ENCODE measurements around the gene DYNC2H1.

DYNC2H1 gene

GRCh38 chr11:103484545-103484944, 375.3 kb downstream of the DYNC2H1 start:
- Histone ChIP-seq H3K27me3 (ENCODE audit: low read depth) (no peaks in the 10 kb centered on the region), H3K4me1 (no peaks in the 10 kb centered on the region), H3K4me3 (no peak overlapping the region), H3K9me3 (0 out of 2 replicates have a peak, but pooled peaks cover 2% of the 10 kb centered on the region), H3K36me3 (replicated peaks) (no peaks in the 10 kb centered on the region)
- in situ Hi-C loops (cut with MboI; ENCODE audit: low sequenced_read_pairs) = no loop called here
- DNase-seq (ENCODE audit: low spot score in 2 of 2) = no peak

DNA sequence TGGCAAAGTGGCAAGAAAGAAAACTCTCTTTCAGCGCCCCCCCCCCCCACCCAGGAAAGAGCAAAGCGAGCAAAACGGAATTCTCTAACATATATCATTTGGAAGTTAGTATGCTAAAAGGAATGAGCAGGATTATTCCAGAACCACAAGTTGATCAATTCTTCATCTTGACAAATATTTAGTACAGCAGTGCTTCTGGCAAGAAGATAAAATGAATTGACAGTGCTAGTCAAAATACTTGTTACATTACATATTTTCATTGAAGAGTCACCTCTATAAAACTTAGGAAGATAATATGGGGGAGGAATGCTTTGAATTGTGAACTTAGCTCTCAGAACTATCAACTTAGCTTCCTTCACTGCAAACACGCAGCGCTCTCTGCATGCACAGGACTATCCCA, 377.4 kb downstream of the DYNC2H1 start:
- peaks cover 15% of the 10 kb centered on the region; the same call in 1 of the 2 replicates for H3K9me3 ChIP-seq
- in situ Hi-C loops (cut with MboI; ENCODE audit: low sequenced_read_pairs) = no loop called here
- no peak overlapping the region for H3K4me3 ChIP-seq
- peaks cover 4% of the 10 kb centered on the region for H3K4me1 ChIP-seq
- H3K36me3 ChIP-seq (replicated peaks) = no peaks in the 10 kb centered on the region
- DNase-seq (ENCODE audit: low spot score in 2 of 2) = no peak
- no peaks in the 10 kb centered on the region for H3K27me3 ChIP-seq (ENCODE audit: low read depth)

GRCh38 chr11:103487113-103487512, 377.9 kb downstream of the DYNC2H1 start:
- no peaks in the 10 kb centered on the region for H3K36me3 ChIP-seq (replicated peaks)
- in situ Hi-C loops (cut with MboI; ENCODE audit: low sequenced_read_pairs) = no loop called here

DNA sequence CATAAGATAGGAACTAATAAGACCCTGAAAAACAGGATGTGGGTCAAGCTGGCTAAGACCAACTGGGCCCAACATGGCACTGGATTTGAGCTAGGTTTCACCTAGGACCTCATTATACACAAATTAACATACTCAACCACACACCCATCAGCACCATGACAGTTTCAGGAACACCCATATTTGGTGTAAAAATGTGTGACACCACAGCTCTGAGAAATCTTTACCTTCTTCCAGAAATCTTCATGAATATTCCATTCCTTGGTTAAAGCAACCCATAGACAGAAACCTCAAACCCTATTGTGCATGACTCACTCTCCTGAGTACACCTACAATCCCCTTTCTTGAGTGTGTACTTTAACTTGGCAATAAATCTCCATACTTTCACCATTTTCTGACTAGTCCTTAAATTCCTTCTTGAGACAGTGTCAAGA, 378.8 kb downstream of the DYNC2H1 start:
- peaks cover 15% of the 10 kb centered on the region for H3K4me1 ChIP-seq
- DNase-seq (ENCODE audit: low spot score in 2 of 2) = no peak
- in situ Hi-C loops (cut with MboI; ENCODE audit: low sequenced_read_pairs) = no loop called here
- peaks cover 15% of the 10 kb centered on the region; the same call in 1 of the 2 replicates for H3K9me3 ChIP-seq
- H3K4me3 ChIP-seq = no peak overlapping the region
- H3K36me3 ChIP-seq (replicated peaks) = no peaks in the 10 kb centered on the region
- no peaks in the 10 kb centered on the region for H3K27me3 ChIP-seq (ENCODE audit: low read depth)

More at GRCh38 chr11:103487113-103487512, 377.9 kb downstream of the DYNC2H1 start:
- Histone ChIP-seq H3K9me3 (peaks cover 15% of the 10 kb centered on the region; the same call in 1 of the 2 replicates), H3K4me1 (peaks cover 6% of the 10 kb centered on the region), H3K27me3 (ENCODE audit: low read depth) (no peaks in the 10 kb centered on the region), H3K4me3 (no peak overlapping the region)
- DNase-seq (ENCODE audit: low spot score in 2 of 2) = no peak

DNA sequence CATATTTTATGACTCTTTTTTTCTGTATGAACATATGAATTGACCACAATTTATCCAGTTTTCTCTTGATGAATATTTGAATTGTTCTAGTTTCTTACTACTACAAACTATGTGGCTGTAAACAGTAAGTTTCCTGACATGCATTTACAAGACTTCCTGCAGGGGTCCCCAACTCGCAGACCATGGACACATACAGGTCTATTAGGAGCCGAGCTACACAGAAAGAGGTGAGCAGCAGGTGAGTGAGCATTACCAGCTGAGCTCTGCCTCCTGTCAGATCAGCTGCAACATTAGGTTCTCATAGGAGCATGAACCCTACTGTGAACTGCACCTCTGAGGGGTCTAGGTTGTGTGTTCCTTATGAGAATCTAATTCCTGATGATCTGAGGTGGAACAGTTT, 379.4 kb downstream of the DYNC2H1 start:
- in situ Hi-C loops (cut with MboI; ENCODE audit: low sequenced_read_pairs) = no loop called here
- H3K4me1 ChIP-seq = peaks cover 15% of the 10 kb centered on the region
- no peaks in the 10 kb centered on the region for H3K36me3 ChIP-seq (replicated peaks)
- H3K4me3 ChIP-seq = no peak overlapping the region
- no peaks in the 10 kb centered on the region for H3K27me3 ChIP-seq (ENCODE audit: low read depth)
- no peak for DNase-seq (ENCODE audit: low spot score in 2 of 2)
- peaks cover 15% of the 10 kb centered on the region; the same call in 1 of the 2 replicates for H3K9me3 ChIP-seq

- Histone ChIP-seq H3K36me3 (replicated peaks) (no peaks in the 10 kb centered on the region), H3K9me3 (peaks cover 15% of the 10 kb centered on the region; the same call in 1 of the 2 replicates), H3K4me3 (no peak overlapping the region), H3K27me3 (ENCODE audit: low read depth) (no peaks in the 10 kb centered on the region), H3K4me1 (peaks cover 15% of the 10 kb centered on the region)
- DNase-seq (ENCODE audit: low spot score in 2 of 2) = peak; percentile 74 to 95
- in situ Hi-C loops (cut with MboI; ENCODE audit: low sequenced_read_pairs) = no loop called here
Measured at GRCh38 chr11:103491777-103492176, 382.6 kb downstream of the DYNC2H1 start.

DNA sequence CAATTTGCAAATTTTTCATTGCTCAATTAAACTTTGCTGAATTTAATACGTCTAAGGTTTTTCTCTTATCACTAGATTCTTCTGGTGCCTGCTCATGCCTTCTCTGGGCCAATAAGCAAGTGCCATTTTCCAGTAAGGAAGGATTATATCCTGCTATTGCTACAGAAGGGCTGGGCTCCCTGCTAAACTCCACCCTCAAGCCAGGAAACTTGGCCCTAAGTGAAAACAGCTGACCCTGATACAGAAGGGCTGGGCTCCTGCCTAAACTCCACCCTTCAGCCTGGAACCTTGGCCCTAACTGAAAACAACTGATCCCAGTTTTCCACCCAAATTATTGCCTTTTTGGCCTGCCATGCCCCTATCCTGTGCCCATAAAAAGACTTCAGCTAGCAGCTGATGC, 385.3 kb downstream of the DYNC2H1 start:
- Histone ChIP-seq H3K36me3 (replicated peaks) (no peaks in the 10 kb centered on the region), H3K4me3 (no peak overlapping the region), H3K9me3 (peaks cover 13% of the 10 kb centered on the region; the same call in 1 of the 2 replicates), H3K4me1 (peaks cover 19% of the 10 kb centered on the region), H3K27me3 (ENCODE audit: low read depth) (no peaks in the 10 kb centered on the region)
- in situ Hi-C loops (cut with MboI; ENCODE audit: low sequenced_read_pairs) = no loop called here
- no peak for DNase-seq (ENCODE audit: low spot score in 2 of 2)

DNA sequence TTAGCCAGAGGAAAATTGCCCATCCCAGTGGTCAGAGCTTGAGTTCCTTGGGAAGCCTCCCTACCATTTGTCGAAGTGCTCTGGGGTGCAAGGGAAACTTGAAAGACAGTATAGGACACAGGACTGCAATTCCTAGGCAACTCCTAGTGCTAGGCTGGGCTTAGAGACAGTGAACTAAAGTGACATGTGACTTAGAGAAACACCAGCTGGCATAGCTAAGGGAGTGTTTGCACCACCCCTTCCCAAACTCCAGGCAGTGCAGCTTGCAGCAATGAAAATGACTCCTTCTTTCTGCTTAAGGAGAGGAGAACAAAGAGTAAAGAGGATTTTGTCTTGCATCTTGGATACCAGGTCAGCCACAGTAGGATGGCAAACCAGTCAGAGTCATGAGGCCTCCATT, 388.0 kb downstream of the DYNC2H1 start:
- Histone ChIP-seq H3K36me3 (replicated peaks) (no peaks in the 10 kb centered on the region), H3K4me1 (peaks cover 11% of the 10 kb centered on the region), H3K27me3 (ENCODE audit: low read depth) (no peaks in the 10 kb centered on the region), H3K9me3 (no peaks in the 10 kb centered on the region; the same call in 1 of the 2 replicates), H3K4me3 (no peak overlapping the region)
- in situ Hi-C loops (cut with MboI; ENCODE audit: low sequenced_read_pairs) = no loop called here
- no peak for DNase-seq (ENCODE audit: low spot score in 2 of 2)

DNA sequence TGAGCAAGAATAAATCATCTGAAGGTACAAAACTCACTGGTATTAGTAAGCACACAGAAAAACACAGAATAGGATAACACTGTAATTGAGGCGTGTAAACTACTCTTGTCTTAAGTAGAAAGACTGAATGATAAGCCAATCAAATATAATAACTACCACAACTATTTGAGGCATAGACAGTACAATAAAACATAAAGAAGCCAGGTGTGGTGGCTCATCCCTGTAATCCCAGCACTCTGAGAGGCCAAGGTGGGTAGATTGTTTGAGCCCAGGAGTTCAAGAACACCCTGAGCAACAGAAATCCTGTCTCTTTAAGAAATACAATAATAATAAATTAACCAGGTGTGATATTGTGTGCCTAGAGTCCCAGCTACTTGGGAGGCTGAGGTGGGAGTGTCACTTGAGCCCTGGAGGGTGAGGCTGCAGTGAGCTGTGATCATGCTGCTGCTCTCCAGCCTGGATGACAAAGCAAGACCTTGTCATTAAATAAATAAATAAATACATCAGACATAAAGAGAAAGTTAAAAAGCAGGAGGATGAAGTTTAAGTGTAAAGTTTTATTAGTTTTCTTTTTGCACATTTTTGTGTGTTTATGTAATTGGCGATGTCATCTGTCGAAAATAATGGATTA, 390.6 kb downstream of the DYNC2H1 start:
- DNase-seq (ENCODE audit: low spot score in 2 of 2) = no peak
- H3K4me1 ChIP-seq = peaks cover 4% of the 10 kb centered on the region; the same call in 1 of the 2 replicates
- H3K36me3 ChIP-seq (replicated peaks) = no peaks in the 10 kb centered on the region
- H3K27me3 ChIP-seq (ENCODE audit: low read depth) = no peaks in the 10 kb centered on the region
- H3K4me3 ChIP-seq = no peak overlapping the region
- H3K9me3 ChIP-seq = no peaks in the 10 kb centered on the region
- in situ Hi-C loops (cut with MboI; ENCODE audit: low sequenced_read_pairs) = no loop called here

DNA sequence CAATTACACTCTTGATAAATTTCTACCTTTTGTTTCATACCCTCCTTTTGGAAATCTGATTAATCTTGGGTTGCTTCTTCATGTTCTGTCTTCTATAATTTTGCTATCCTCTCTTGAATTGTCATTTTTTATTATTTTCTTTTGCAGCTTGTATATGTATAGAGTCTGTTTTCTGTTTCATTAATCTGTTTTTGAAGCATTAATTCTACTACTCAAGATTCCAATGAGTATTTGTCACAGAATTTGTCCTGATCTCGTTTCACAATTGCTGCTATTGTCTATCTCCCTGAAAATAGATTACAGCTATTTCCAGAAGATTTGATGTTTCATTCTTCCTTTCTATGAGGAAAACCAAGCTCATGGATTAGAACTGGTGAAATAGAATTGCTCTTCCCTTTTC, 406.1 kb downstream of the DYNC2H1 start:
- in situ Hi-C loops (cut with MboI; ENCODE audit: low sequenced_read_pairs) = no loop called here
- H3K4me1 ChIP-seq = no peaks in the 10 kb centered on the region
- no peaks in the 10 kb centered on the region for H3K9me3 ChIP-seq
- H3K27me3 ChIP-seq (ENCODE audit: low read depth) = no peaks in the 10 kb centered on the region
- no peaks in the 10 kb centered on the region for H3K36me3 ChIP-seq (replicated peaks)
- DNase-seq (ENCODE audit: low spot score in 2 of 2) = no peak
- H3K4me3 ChIP-seq = no peak overlapping the region

DNA sequence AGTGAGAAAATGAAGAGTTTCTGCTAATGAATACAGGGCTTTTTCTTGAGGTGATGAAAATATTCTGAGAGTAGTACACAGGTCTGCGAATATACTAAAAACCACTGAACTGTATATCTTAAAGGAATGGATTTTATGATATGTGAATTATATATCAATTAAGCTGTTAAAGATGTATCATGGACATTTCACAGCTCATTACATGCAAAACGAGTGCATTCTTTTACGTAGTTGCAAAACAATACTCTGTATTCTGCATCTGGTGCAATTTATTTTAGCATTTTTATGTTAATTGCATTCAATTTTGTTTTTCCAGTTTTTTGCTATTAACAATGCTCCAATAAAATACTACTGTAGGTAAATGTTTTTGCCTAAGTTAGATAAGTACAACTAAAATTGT, 411.6 kb downstream of the DYNC2H1 start:
- no peaks in the 10 kb centered on the region for H3K9me3 ChIP-seq
- no peak for DNase-seq (ENCODE audit: low spot score in 2 of 2)
- no peaks in the 10 kb centered on the region for H3K27me3 ChIP-seq (ENCODE audit: low read depth)
- H3K36me3 ChIP-seq (replicated peaks) = no peaks in the 10 kb centered on the region
- peaks cover 6% of the 10 kb centered on the region for H3K4me1 ChIP-seq
- in situ Hi-C loops (cut with MboI; ENCODE audit: low sequenced_read_pairs) = no loop called here
- no peak overlapping the region for H3K4me3 ChIP-seq

GRCh38 chr11:103525069-103525468, 415.8 kb downstream of the DYNC2H1 start:
- DNase-seq (ENCODE audit: low spot score in 2 of 2) = no peak
- H3K9me3 ChIP-seq = no peaks in the 10 kb centered on the region
- in situ Hi-C loops (cut with MboI; ENCODE audit: low sequenced_read_pairs) = no loop called here
- H3K4me1 ChIP-seq = peaks cover 6% of the 10 kb centered on the region
- H3K27me3 ChIP-seq (ENCODE audit: low read depth) = no peaks in the 10 kb centered on the region
- no peak overlapping the region for H3K4me3 ChIP-seq
- H3K36me3 ChIP-seq (replicated peaks) = no peaks in the 10 kb centered on the region

DNA sequence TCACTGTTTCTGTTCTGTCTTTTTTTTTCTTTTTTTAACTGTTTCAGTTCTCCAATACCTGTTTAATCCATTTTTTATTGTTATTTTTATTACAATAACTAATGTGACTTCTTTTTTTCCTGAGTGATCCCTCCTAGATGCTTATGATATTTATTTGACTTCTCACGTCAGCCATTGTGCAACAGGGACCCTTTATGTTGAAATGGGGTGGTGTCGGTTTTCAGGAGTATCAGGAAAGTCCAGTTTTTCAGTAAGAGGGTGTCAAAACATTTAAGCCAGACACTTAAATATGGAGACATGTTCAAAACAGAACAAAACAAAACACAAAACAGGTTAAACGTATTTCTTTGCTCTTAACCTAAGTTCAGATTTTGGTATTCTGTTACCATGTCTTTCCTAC, 418.8 kb downstream of the DYNC2H1 start:
- in situ Hi-C loops (cut with MboI; ENCODE audit: low sequenced_read_pairs) = no loop called here
- no peak for DNase-seq (ENCODE audit: low spot score in 2 of 2)
- H3K27me3 ChIP-seq (ENCODE audit: low read depth) = no peaks in the 10 kb centered on the region
- H3K4me3 ChIP-seq = no peak overlapping the region
- no peaks in the 10 kb centered on the region for H3K36me3 ChIP-seq (replicated peaks)
- no peaks in the 10 kb centered on the region for H3K9me3 ChIP-seq
- H3K4me1 ChIP-seq = no peaks in the 10 kb centered on the region

GRCh38 chr11:103528596-103528995, 419.4 kb downstream of the DYNC2H1 start:
- Histone ChIP-seq H3K4me1 (no peaks in the 10 kb centered on the region), H3K27me3 (ENCODE audit: low read depth) (no peaks in the 10 kb centered on the region), H3K4me3 (no peak overlapping the region), H3K9me3 (no peaks in the 10 kb centered on the region), H3K36me3 (replicated peaks) (no peaks in the 10 kb centered on the region)
- in situ Hi-C loops (cut with MboI; ENCODE audit: low sequenced_read_pairs) = no loop called here
- no peak for DNase-seq (ENCODE audit: low spot score in 2 of 2)
